Measurements from ENCODE around the gene STK32C.

DNA sequence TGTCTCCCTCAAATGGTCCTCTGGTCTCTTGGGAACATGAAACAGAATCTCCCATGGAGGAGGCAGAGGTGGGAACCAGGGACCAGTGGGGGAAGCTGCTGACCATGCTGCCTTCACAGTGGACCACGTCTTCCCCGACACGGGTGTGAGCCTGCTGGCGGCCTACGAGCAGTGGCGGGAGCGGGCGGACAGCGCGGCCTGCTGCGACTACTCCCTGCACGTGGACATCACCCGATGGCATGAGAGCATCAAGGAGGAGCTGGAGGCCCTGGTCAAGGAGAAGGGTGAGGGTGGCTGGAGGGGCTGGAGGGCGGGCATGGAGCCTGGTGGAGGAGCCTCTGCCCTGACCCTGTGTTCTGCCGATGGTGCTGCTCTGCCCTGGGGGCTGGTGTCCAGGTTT, 113.0 kb downstream of the STK32C start:
- no peak for TF ChIP-seq MAZ (IDR thresholded peaks at IDR 0.05; ENCODE audit: borderline replicate concordance, low read depth, low read length)
- no peak for TF ChIP-seq POLR2A (IDR thresholded peaks at IDR 0.05; ENCODE audit: low read depth, low read length)
- TF ChIP-seq, protein P1, sequence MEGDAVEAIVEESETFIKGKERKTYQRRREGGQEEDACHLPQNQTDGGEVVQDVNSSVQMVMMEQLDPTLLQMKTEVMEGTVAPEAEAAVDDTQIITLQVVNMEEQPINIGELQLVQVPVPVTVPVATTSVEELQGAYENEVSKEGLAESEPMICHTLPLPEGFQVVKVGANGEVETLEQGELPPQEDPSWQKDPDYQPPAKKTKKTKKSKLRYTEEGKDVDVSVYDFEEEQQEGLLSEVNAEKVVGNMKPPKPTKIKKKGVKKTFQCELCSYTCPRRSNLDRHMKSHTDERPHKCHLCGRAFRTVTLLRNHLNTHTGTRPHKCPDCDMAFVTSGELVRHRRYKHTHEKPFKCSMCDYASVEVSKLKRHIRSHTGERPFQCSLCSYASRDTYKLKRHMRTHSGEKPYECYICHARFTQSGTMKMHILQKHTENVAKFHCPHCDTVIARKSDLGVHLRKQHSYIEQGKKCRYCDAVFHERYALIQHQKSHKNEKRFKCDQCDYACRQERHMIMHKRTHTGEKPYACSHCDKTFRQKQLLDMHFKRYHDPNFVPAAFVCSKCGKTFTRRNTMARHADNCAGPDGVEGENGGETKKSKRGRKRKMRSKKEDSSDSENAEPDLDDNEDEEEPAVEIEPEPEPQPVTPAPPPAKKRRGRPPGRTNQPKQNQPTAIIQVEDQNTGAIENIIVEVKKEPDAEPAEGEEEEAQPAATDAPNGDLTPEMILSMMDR (conservative IDR thresholded peaks at IDR 0.05; ENCODE audit: low read depth, low read length), result no peak
- TF ChIP-seq, protein P2, sequence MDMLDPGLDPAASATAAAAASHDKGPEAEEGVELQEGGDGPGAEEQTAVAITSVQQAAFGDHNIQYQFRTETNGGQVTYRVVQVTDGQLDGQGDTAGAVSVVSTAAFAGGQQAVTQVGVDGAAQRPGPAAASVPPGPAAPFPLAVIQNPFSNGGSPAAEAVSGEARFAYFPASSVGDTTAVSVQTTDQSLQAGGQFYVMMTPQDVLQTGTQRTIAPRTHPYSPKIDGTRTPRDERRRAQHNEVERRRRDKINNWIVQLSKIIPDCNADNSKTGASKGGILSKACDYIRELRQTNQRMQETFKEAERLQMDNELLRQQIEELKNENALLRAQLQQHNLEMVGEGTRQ (IDR thresholded peaks at IDR 0.05; ENCODE audit: low read depth, low read length), result no peak
- no peak for TF ChIP-seq ELK1 (IDR thresholded peaks at IDR 0.05; ENCODE audit: borderline replicate concordance, low read depth, low read length)
